ENCODE results near the gene ARFIP1.

Gene ARFIP1

GRCh38 chr4:152959080-152959479 is 179.3 kb downstream of the ARFIP1 start:
- H3K4me3 ChIP-seq (ENCODE audit: low read depth, low read length) = no peak overlapping the region
- H3K9me3 ChIP-seq (ENCODE audit: control insufficient read depth, insufficient read depth, low read length) = no peaks in the 10 kb centered on the region
- peaks cover 77% of the 10 kb centered on the region for H3K36me3 ChIP-seq (ENCODE audit: control insufficient read depth, insufficient read depth, low read length)
- H3K27ac ChIP-seq (ENCODE audit: low read depth, low read length) = no peak overlapping the region
- no peaks in the 10 kb centered on the region for H3K27me3 ChIP-seq (ENCODE audit: control insufficient read depth, insufficient read depth, low read length)
- peaks cover 2% of the 10 kb centered on the region; the same call in 1 of the 2 replicates for H3K4me1 ChIP-seq (ENCODE audit: control insufficient read depth, insufficient read depth, low read length)
- H3K9ac ChIP-seq (ENCODE audit: low read depth, low read length) = no peak overlapping the region

- Histone ChIP-seq H3K4me1 (ENCODE audit: control insufficient read depth, insufficient read depth, low read length) (peaks cover 9% of the 10 kb centered on the region; the same call in 1 of the 2 replicates), H3K36me3 (ENCODE audit: control insufficient read depth, insufficient read depth, low read length) (peaks cover 77% of the 10 kb centered on the region), H3K9ac (ENCODE audit: low read depth, low read length) (no peak overlapping the region), H3K9me3 (ENCODE audit: control insufficient read depth, insufficient read depth, low read length) (no peaks in the 10 kb centered on the region), H3K27ac (ENCODE audit: low read depth, low read length) (no peak overlapping the region), H3K27me3 (ENCODE audit: control insufficient read depth, insufficient read depth, low read length) (no peaks in the 10 kb centered on the region), H3K4me3 (ENCODE audit: low read depth, low read length) (no peak overlapping the region)
Measured at GRCh38 chr4:152960082-152960481, 180.3 kb downstream of the ARFIP1 start.

GRCh38 chr4:152961014-152961772 is 181.4 kb downstream of the ARFIP1 start:
- H3K36me3 ChIP-seq (ENCODE audit: control insufficient read depth, insufficient read depth, low read length) = peaks cover 86% of the 10 kb centered on the region
- H3K9ac ChIP-seq (ENCODE audit: low read depth, low read length) = no peak overlapping the region
- no peaks in the 10 kb centered on the region for H3K9me3 ChIP-seq (ENCODE audit: control insufficient read depth, insufficient read depth, low read length)
- peaks cover 9% of the 10 kb centered on the region; the same call in 1 of the 2 replicates for H3K4me1 ChIP-seq (ENCODE audit: control insufficient read depth, insufficient read depth, low read length)
- H3K4me3 ChIP-seq (ENCODE audit: low read depth, low read length) = no peak overlapping the region
- H3K27me3 ChIP-seq (ENCODE audit: control insufficient read depth, insufficient read depth, low read length) = no peaks in the 10 kb centered on the region
- H3K27ac ChIP-seq (ENCODE audit: low read depth, low read length) = no peak overlapping the region

- peaks cover 90% of the 10 kb centered on the region for H3K36me3 ChIP-seq (ENCODE audit: control insufficient read depth, insufficient read depth, low read length)
- H3K4me3 ChIP-seq (ENCODE audit: low read depth, low read length) = no peak overlapping the region
Measured at GRCh38 chr4:152961773-152962115, 182.0 kb downstream of the ARFIP1 start.

More at GRCh38 chr4:152961773-152962115, 182.0 kb downstream of the ARFIP1 start:
- peaks cover 9% of the 10 kb centered on the region; the same call in 1 of the 2 replicates for H3K4me1 ChIP-seq (ENCODE audit: control insufficient read depth, insufficient read depth, low read length)
- no peaks in the 10 kb centered on the region for H3K9me3 ChIP-seq (ENCODE audit: control insufficient read depth, insufficient read depth, low read length)
- H3K9ac ChIP-seq (ENCODE audit: low read depth, low read length) = no peak overlapping the region
- H3K27ac ChIP-seq (ENCODE audit: low read depth, low read length) = no peak overlapping the region
- H3K27me3 ChIP-seq (ENCODE audit: control insufficient read depth, insufficient read depth, low read length) = no peaks in the 10 kb centered on the region
